Central memory CD8-positive, alpha-beta T cell (primary cell): Measurements from ENCODE around the gene CHN2.

Experiments
- ATAC-seq: fragments of 150-1000 bp; cut with Tn5 transposase; replicated peaks from 2 replicates; pipeline ENCODE4 v1.10.0; 2022; ENCODE audit warnings: mild to moderate bottlenecking, moderate FRiP score, moderate number of reproducible peaks; ENCODE audit not compliant: poor library complexity, severe bottlenecking; ENCODE audit errors: extremely low read depth
- DNase-seq, 2 donors: peaks; one replicate each; pipeline ENCODE4 v3.0.0; 2021; ENCODE audit warnings: low spot score in 2 of 2
- H3K27ac Mint-ChIP-seq: one replicate; pipeline ENCODE4 v1.8.0; 2022; ENCODE audit warnings: low read depth, mild to moderate bottlenecking, moderate library complexity, mixed read lengths
- H3K27me3 Mint-ChIP-seq: one replicate; pipeline ENCODE4 v1.8.0; 2022; ENCODE audit warnings: mixed read lengths
- H3K36me3 Mint-ChIP-seq: one replicate; pipeline ENCODE4 v1.8.0; 2022; ENCODE audit warnings: mild to moderate bottlenecking, moderate library complexity, mixed read lengths; ENCODE audit not compliant: insufficient read depth
- H3K4me1 Mint-ChIP-seq: one replicate; pipeline ENCODE4 v1.8.0; 2022; ENCODE audit warnings: mixed read lengths
- H3K4me3 Mint-ChIP-seq: one replicate; pipeline ENCODE4 v1.8.0; 2022; ENCODE audit warnings: mild to moderate bottlenecking, moderate library complexity, mixed read lengths
- H3K9me3 Mint-ChIP-seq: one replicate; pipeline ENCODE4 v1.8.0; 2022; ENCODE audit warnings: mixed read lengths

CHN2 gene

DNA sequence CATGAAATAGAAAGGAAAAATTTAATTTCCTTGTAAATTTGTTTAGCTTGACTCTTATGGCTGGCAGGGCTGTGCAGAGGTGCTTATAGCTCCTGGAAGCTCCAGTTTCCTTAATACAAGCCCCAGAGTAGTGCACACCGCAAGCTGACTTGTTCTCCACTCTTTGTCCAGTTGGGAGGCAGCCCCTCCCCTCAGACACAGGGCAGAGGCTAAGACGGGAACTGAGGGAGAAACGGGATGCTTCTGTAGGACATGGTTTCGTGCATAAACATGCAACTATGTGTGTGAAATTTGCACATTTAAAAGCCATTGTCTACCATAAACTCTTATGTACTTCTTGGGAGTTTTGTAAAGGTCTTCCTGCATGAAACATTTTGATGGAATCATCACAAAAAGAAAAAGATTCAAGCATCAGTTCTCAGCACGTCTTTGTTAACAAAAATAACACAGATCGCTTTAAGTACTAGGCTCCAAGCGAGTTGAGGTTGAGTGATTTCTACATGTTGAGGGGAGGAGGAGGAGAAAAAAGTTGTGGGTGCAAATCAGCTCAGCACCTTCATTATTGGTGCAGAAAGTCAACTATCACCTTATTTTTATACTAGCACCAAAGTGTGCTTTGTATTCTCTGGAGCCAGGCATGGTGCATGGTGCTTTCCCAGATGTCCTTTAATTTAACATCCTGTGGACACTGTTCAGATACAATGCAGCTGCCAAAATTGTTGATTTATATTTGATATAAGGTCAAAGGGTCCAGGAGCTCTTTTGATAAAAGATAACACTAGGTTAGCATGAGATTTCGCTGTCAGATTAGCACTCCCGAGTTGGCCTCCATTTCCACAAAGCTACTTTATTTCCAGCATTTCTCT lies 124.5 kb downstream of the CHN2 start:
- peaks cover 36% of the 10 kb centered on the region for H3K4me1 Mint-ChIP-seq
- H3K4me3 Mint-ChIP-seq: no peak overlapping the region
- no peaks in the 10 kb centered on the region for H3K9me3 Mint-ChIP-seq
- ATAC-seq (no peak), DNase-seq (no peak)
- H3K36me3 Mint-ChIP-seq: peaks cover 1% of the 10 kb centered on the region
- no peak overlapping the region for H3K27ac Mint-ChIP-seq
- no peaks in the 10 kb centered on the region for H3K27me3 Mint-ChIP-seq

DNA sequence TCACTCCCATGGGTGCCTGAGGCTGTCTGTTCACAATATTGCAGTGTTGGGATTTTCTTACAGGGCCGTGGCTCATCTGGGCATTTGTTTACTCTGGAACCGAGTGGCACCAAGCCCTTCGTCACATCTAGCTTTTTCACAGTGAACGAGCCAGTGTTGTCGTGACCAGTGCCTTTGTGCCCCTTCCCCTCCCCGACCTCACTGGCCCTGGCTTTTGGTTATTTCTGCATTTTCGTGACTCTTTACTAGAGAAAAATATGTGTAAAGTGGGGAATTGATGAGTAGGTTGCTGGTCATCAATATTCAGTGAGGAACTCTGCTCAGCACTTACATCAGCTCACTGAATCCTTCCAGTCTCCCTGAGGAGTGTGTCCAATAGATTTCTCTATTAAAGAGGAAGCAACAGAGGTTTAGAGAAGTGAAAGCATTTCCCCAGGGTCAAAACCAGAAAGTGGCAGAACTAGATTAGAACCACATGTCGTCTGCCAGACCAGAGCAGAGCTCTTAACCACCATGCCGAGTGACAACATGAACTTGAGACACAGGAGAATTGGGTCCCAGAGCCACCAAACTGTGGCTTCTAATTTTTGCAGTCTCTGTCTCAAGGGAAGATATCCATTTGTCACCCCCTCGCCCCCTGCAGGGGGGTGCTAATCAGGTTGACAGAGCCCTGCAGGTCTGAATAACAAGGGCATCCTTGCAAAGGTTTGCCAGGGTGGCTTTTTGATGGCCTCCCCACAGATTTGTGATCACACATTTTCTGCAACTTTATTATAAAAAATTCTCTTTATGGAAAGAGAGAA lies 125.3 kb downstream of the CHN2 start:
- no peak for ATAC-seq

GRCh38 chr7:29320577-29320976 lies 126.0 kb downstream of the CHN2 start:
- H3K27ac Mint-ChIP-seq: no peak overlapping the region
- H3K36me3 Mint-ChIP-seq: peaks cover 2% of the 10 kb centered on the region
- no peaks in the 10 kb centered on the region for H3K27me3 Mint-ChIP-seq
- no peak for ATAC-seq
- no peaks in the 10 kb centered on the region for H3K9me3 Mint-ChIP-seq
- peaks cover 32% of the 10 kb centered on the region for H3K4me1 Mint-ChIP-seq
- H3K4me3 Mint-ChIP-seq: no peak overlapping the region
- no peak for DNase-seq

More for the DNA sequence above, 125.3 kb downstream of the CHN2 start:
- peaks cover 2% of the 10 kb centered on the region for H3K36me3 Mint-ChIP-seq
- no peak overlapping the region for H3K27ac Mint-ChIP-seq
- no peak for DNase-seq
- H3K4me1 Mint-ChIP-seq: peaks cover 32% of the 10 kb centered on the region
- H3K4me3 Mint-ChIP-seq: no peak overlapping the region
- H3K27me3 Mint-ChIP-seq: no peaks in the 10 kb centered on the region
- H3K9me3 Mint-ChIP-seq: no peaks in the 10 kb centered on the region

DNA sequence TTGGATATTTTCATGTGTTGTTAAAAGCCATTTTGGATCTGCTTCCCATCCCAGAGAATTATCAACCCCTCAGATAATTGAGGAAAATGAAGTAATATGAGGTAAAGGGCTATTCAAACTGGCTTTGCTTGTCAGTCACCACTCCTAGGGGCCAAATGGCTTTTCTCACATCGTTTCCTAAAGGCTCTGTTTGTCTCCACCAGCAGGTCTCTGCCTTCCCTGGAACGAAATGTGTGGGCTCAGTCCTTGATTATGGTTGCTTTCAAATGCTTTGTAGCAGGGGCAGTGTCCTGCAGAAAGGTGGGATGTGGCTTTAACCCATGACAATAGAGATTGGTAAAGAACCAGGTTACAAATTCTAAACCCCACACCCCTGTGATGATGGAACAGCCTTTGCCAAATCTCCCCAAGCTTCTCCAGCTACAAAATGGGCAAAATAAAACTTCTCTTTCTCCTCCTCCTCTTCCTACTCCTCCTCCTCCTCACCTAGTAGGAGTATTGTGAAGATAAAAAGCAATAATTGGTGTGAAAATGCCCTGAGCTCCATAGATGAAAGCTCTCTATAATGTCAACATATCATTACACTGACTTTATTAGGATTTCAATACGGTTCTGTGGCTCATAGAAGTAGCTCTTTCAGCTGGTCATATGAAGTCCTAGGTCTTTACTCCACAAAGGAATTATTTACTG lies 127.6 kb downstream of the CHN2 start:
- ATAC-seq (no peak), DNase-seq (no peak)
- H3K9me3 Mint-ChIP-seq: no peaks in the 10 kb centered on the region

DNA sequence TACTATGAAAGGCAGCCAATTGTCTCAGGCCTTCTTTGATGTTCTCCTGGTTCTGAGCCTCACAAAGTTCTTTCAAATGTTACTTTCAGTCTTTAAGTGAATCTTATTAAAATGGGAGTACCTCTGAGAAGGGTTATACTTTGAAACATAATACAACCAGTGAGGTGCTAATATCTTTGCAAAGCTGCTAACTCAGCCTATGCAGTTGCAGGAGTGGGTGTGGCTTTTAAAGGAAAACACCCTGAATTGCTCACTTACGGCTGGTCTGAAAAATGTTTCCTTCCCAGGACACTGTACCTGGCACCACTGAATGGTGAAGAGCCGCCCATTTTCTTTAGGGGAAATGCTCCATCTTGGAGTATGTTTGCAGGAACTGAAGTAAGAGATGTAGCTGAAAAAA lies 130.9 kb downstream of the CHN2 start:
- H3K4me1 Mint-ChIP-seq: peaks cover 17% of the 10 kb centered on the region
- H3K4me3 Mint-ChIP-seq: no peak overlapping the region
- no peak overlapping the region for H3K27ac Mint-ChIP-seq
- DNase-seq: no peak
- H3K9me3 Mint-ChIP-seq: no peaks in the 10 kb centered on the region
- H3K27me3 Mint-ChIP-seq: no peaks in the 10 kb centered on the region
- no peak for ATAC-seq
- H3K36me3 Mint-ChIP-seq: peaks cover 1% of the 10 kb centered on the region

More for the DNA sequence above, 127.6 kb downstream of the CHN2 start:
- no peak overlapping the region for H3K4me3 Mint-ChIP-seq
- peaks cover 32% of the 10 kb centered on the region for H3K4me1 Mint-ChIP-seq
- peaks cover 2% of the 10 kb centered on the region for H3K36me3 Mint-ChIP-seq
- no peak overlapping the region for H3K27ac Mint-ChIP-seq
- no peaks in the 10 kb centered on the region for H3K27me3 Mint-ChIP-seq

DNA sequence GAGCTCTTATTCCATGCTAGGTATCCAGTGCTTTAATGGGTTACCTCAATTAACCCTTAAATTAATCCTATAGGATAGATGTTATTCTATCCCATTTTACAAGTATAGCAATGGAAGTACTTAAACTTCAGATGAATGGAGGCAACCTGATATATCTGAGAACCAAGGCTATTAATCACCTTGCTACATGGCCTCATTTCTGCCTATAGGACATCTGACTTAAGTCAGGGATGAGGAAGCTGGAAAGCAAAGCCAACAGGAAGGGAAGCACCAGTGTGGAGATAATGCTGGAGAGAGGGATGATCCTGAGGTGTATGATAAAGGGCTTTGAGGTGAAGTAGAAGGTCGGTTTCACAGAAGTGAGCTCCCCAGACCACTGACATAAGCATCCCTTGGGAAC lies 132.3 kb downstream of the CHN2 start:
- no peaks in the 10 kb centered on the region for H3K27me3 Mint-ChIP-seq

DNA sequence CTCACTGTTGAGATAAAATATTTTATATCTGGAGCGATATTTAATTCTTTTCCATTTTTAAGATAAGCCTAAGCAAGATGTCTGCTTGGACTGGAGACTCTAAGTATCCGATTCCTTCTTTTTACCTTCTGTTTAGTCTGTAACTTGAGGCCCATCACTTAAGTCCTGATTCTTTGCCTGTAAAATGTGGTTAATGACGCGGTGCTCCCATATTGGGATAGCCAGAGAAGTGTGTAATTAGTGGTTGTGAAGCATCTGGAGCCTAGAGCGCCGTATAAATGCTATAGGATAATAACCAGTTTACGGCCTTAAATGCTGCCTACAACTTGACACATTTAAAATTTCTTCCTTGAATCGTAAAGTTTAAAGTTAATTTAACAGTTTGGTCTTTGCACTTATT lies 132.9 kb downstream of the CHN2 start:
- DNase-seq (no peak), ATAC-seq (no peak)
- H3K27ac Mint-ChIP-seq: no peak overlapping the region
- H3K27me3 Mint-ChIP-seq: no peaks in the 10 kb centered on the region
- peaks cover 24% of the 10 kb centered on the region for H3K4me1 Mint-ChIP-seq
- peaks cover 1% of the 10 kb centered on the region for H3K36me3 Mint-ChIP-seq
- H3K9me3 Mint-ChIP-seq: no peaks in the 10 kb centered on the region
- no peak overlapping the region for H3K4me3 Mint-ChIP-seq

More for the DNA sequence above, 132.3 kb downstream of the CHN2 start:
- H3K4me1 Mint-ChIP-seq: peaks cover 21% of the 10 kb centered on the region
- no peak overlapping the region for H3K27ac Mint-ChIP-seq
- H3K36me3 Mint-ChIP-seq: peaks cover 1% of the 10 kb centered on the region
- no peak for DNase-seq
- no peaks in the 10 kb centered on the region for H3K9me3 Mint-ChIP-seq
- H3K4me3 Mint-ChIP-seq: no peak overlapping the region
- no peak for ATAC-seq

- H3K9me3 Mint-ChIP-seq: no peaks in the 10 kb centered on the region
- ATAC-seq (no peak), DNase-seq (no peak)
- peaks cover 1% of the 10 kb centered on the region for H3K36me3 Mint-ChIP-seq
- no peak overlapping the region for H3K4me3 Mint-ChIP-seq
- no peaks in the 10 kb centered on the region for H3K27me3 Mint-ChIP-seq
- H3K4me1 Mint-ChIP-seq: peaks cover 30% of the 10 kb centered on the region
- no peak overlapping the region for H3K27ac Mint-ChIP-seq
Observed at GRCh38 chr7:29328045-29328444, 133.5 kb downstream of the CHN2 start.

DNA sequence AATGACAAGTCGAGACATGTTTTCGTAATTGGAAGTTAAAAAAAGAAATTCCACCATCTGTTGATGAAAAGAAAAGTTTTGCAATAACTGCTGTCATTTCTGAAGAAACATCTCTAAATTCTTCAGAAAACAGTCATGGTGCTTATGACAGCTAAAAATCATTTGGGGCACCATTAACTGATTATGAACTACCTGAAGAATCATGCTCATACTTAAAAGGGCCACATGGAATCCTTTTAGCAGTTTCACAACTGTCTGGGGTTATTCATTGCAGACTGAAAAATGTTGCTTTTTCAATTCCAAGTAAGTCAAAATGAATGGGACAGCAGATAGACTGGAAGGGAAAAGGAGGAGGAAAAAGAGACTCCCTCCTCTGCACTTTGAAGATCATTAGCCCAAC lies 134.2 kb downstream of the CHN2 start:
- H3K27me3 Mint-ChIP-seq: no peaks in the 10 kb centered on the region
- peaks cover 1% of the 10 kb centered on the region for H3K36me3 Mint-ChIP-seq
- no peaks in the 10 kb centered on the region for H3K9me3 Mint-ChIP-seq
- ATAC-seq: no peak
- peaks cover 30% of the 10 kb centered on the region for H3K4me1 Mint-ChIP-seq
- DNase-seq: no peak
- no peak overlapping the region for H3K27ac Mint-ChIP-seq
- H3K4me3 Mint-ChIP-seq: no peak overlapping the region

DNA sequence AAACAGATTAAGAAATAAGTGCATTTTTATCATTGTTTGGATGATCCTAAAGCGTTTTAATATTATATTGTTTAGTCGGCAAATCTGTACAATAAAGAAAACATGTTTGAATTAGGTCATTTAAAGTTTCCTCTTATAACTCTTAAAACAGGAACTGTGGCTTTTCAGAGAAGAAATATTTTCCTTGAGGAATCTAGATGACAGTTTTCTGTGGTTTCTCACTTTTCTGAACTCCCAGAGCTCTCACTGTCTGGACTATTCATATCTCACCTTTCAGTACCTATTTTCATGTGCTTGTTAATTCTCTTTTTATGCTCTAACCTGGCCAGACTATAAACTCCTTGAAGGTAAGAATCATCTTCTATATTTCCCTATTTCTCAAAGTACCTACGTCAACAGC lies 135.1 kb downstream of the CHN2 start:
- Mint-ChIP-seq H3K4me3 (no peak overlapping the region), H3K4me1 (peaks cover 30% of the 10 kb centered on the region), H3K27me3 (no peaks in the 10 kb centered on the region), H3K27ac (peak overlapping the region; percentile 68), H3K9me3 (no peaks in the 10 kb centered on the region), H3K36me3 (peaks cover under 1% of the 10 kb centered on the region)
- ATAC-seq (no peak), DNase-seq (no peak)

- Mint-ChIP-seq H3K4me1 (peaks cover 32% of the 10 kb centered on the region), H3K27ac (peak overlapping the region; percentile 68)
Observed at GRCh38 chr7:29330136-29330535, 135.6 kb downstream of the CHN2 start.

GRCh38 chr7:29331163-29331562 lies 136.6 kb downstream of the CHN2 start:
- peak overlapping the region; percentile 72 for H3K27ac Mint-ChIP-seq
- no peaks in the 10 kb centered on the region for H3K27me3 Mint-ChIP-seq
- no peaks in the 10 kb centered on the region for H3K36me3 Mint-ChIP-seq

More at GRCh38 chr7:29330136-29330535, 135.6 kb downstream of the CHN2 start:
- DNase-seq (no peak), ATAC-seq (no peak)
- Mint-ChIP-seq H3K9me3 (no peaks in the 10 kb centered on the region), H3K4me3 (no peak overlapping the region), H3K27me3 (no peaks in the 10 kb centered on the region), H3K36me3 (no peaks in the 10 kb centered on the region)

More at GRCh38 chr7:29331163-29331562, 136.6 kb downstream of the CHN2 start:
- H3K9me3 Mint-ChIP-seq: no peaks in the 10 kb centered on the region
- no peak overlapping the region for H3K4me3 Mint-ChIP-seq
- DNase-seq (no peak), ATAC-seq (no peak)
- peaks cover 42% of the 10 kb centered on the region for H3K4me1 Mint-ChIP-seq
